Measurements from ENCODE around the gene GRP. TPM values are rescaled to one million over a fixed set of nuclear protein-coding genes. Genes with fewer than 3 reads are reported as not detected.

GRP gene
- polyA plus RNA-seq, 1 donor from 2014 or later = not detected

GRCh38 chr18:59211629-59212028 is 8.3 kb upstream of the GRP start:
- peaks cover 0 to 2% (median 0%) of the 10 kb centered on the region in 3 donors for H3K9me3 Mint-ChIP-seq
- no peak overlapping the region for H3K4me3 Mint-ChIP-seq
- no peak overlapping the region for H3K27ac Mint-ChIP-seq
- peaks cover 24% of the 10 kb centered on the region for H3K27me3 Mint-ChIP-seq
- H3K36me3 Mint-ChIP-seq = no peaks in the 10 kb centered on the region
- H3K4me1 Mint-ChIP-seq = peaks cover 0 to 1% (median 0%) of the 10 kb centered on the region in 3 donors

- Mint-ChIP-seq H3K4me3 (no peak overlapping the region), H3K27ac (no peak overlapping the region), H3K9me3 (peaks cover 0 to 2% (median 0%) of the 10 kb centered on the region in 3 donors), H3K27me3 (peaks cover 53% of the 10 kb centered on the region), H3K36me3 (peaks cover 2% of the 10 kb centered on the region), H3K4me1 (peaks cover 0 to 14% (median 4%) of the 10 kb centered on the region in 3 donors)
These were observed 1.9 kb upstream of the GRP start for GRCh38 chr18:59218018-59218417.

- H3K9me3 Mint-ChIP-seq = no peaks in the 10 kb centered on the region
- H3K27me3 Mint-ChIP-seq = peaks cover 47% of the 10 kb centered on the region
- peaks cover 2% of the 10 kb centered on the region for H3K36me3 Mint-ChIP-seq
- peaks cover 0 to 14% (median 4%) of the 10 kb centered on the region in 3 donors for H3K4me1 Mint-ChIP-seq
- H3K4me3 Mint-ChIP-seq = peak overlapping the region in 1 of 4 donors; percentile 73
- H3K27ac Mint-ChIP-seq = no peak overlapping the region
These were observed 316 bp downstream of the GRP start for GRCh38 chr18:59220164-59220783.

GRCh38 chr18:59220784-59221765 is 1.1 kb downstream of the GRP start:
- H3K9me3 Mint-ChIP-seq = no peaks in the 10 kb centered on the region
- peak overlapping the region in 2 of 4 donors; percentile 26 to 71 for H3K4me3 Mint-ChIP-seq
- H3K27me3 Mint-ChIP-seq = peaks cover 44% of the 10 kb centered on the region
- H3K36me3 Mint-ChIP-seq = peaks cover 2% of the 10 kb centered on the region
- H3K27ac Mint-ChIP-seq = no peak overlapping the region
- H3K4me1 Mint-ChIP-seq = peaks cover 0 to 14% (median 4%) of the 10 kb centered on the region in 3 donors

- Mint-ChIP-seq H3K9me3 (no peaks in the 10 kb centered on the region), H3K4me1 (peaks cover 0 to 10% (median 4%) of the 10 kb centered on the region in 3 donors), H3K36me3 (peaks cover 2% of the 10 kb centered on the region), H3K27ac (no peak overlapping the region), H3K4me3 (no peak overlapping the region), H3K27me3 (peaks cover 44% of the 10 kb centered on the region)
These were observed 2.4 kb downstream of the GRP start for GRCh38 chr18:59222341-59222740.

GRCh38 chr18:59228351-59228750 is 8.4 kb downstream of the GRP start:
- H3K27ac Mint-ChIP-seq = no peak overlapping the region
- no peaks in the 10 kb centered on the region for H3K9me3 Mint-ChIP-seq
- H3K36me3 Mint-ChIP-seq = no peaks in the 10 kb centered on the region
- peaks cover 20% of the 10 kb centered on the region for H3K27me3 Mint-ChIP-seq
- no peak overlapping the region for H3K4me3 Mint-ChIP-seq
- H3K4me1 Mint-ChIP-seq = no peaks in the 10 kb centered on the region

GRCh38 chr18:59229191-59229590 is 9.2 kb downstream of the GRP start:
- Mint-ChIP-seq H3K36me3 (no peaks in the 10 kb centered on the region), H3K27ac (no peak overlapping the region), H3K4me3 (no peak overlapping the region), H3K27me3 (peaks cover 11% of the 10 kb centered on the region), H3K9me3 (no peaks in the 10 kb centered on the region), H3K4me1 (no peaks in the 10 kb centered on the region)

- Mint-ChIP-seq H3K27ac (no peak overlapping the region), H3K4me1 (no peaks in the 10 kb centered on the region), H3K27me3 (peaks cover 11% of the 10 kb centered on the region), H3K9me3 (no peaks in the 10 kb centered on the region), H3K4me3 (no peak overlapping the region), H3K36me3 (no peaks in the 10 kb centered on the region)
These were observed 9.9 kb downstream of the GRP start for GRCh38 chr18:59229701-59230443.

GRCh38 chr18:59231114-59231513 is 11.2 kb downstream of the GRP start:
- Mint-ChIP-seq H3K4me3 (no peak overlapping the region), H3K4me1 (no peaks in the 10 kb centered on the region), H3K36me3 (no peaks in the 10 kb centered on the region), H3K27ac (no peak overlapping the region), H3K27me3 (peaks cover 18% of the 10 kb centered on the region), H3K9me3 (no peaks in the 10 kb centered on the region)

- H3K4me3 Mint-ChIP-seq = no peak overlapping the region
- peaks cover 0 to 1% (median 0%) of the 10 kb centered on the region in 3 donors for H3K9me3 Mint-ChIP-seq
- no peak overlapping the region for H3K27ac Mint-ChIP-seq
- H3K36me3 Mint-ChIP-seq = peaks cover 2% of the 10 kb centered on the region
- H3K27me3 Mint-ChIP-seq = peaks cover 23% of the 10 kb centered on the region
- H3K4me1 Mint-ChIP-seq = no peaks in the 10 kb centered on the region
These were observed 11.9 kb downstream of the GRP start for GRCh38 chr18:59231877-59232276.

GRCh38 chr18:59232309-59233016 is 12.5 kb downstream of the GRP start:
- Mint-ChIP-seq H3K4me3 (no peak overlapping the region), H3K4me1 (no peaks in the 10 kb centered on the region), H3K36me3 (peaks cover 2% of the 10 kb centered on the region), H3K27me3 (peaks cover 24% of the 10 kb centered on the region), H3K9me3 (peaks cover 0 to 1% (median 0%) of the 10 kb centered on the region in 3 donors), H3K27ac (no peak overlapping the region)

GRCh38 chr18:59233017-59233410 is 13.1 kb downstream of the GRP start:
- H3K9me3 Mint-ChIP-seq = peaks cover 0 to 1% (median 0%) of the 10 kb centered on the region in 3 donors
- H3K4me3 Mint-ChIP-seq = no peak overlapping the region
- H3K4me1 Mint-ChIP-seq = no peaks in the 10 kb centered on the region
- H3K27me3 Mint-ChIP-seq = peaks cover 24% of the 10 kb centered on the region
- H3K27ac Mint-ChIP-seq = no peak overlapping the region
- peaks cover 2% of the 10 kb centered on the region for H3K36me3 Mint-ChIP-seq

GRCh38 chr18:59238385-59238784 is 18.4 kb downstream of the GRP start:
- Mint-ChIP-seq H3K27me3 (peaks cover 22% of the 10 kb centered on the region), H3K4me1 (no peaks in the 10 kb centered on the region), H3K9me3 (peaks cover 0 to 10% (median 1%) of the 10 kb centered on the region in 3 donors), H3K27ac (no peak overlapping the region), H3K4me3 (no peak overlapping the region), H3K36me3 (peaks cover 8% of the 10 kb centered on the region)

- peaks cover 8% of the 10 kb centered on the region for H3K36me3 Mint-ChIP-seq
- H3K4me3 Mint-ChIP-seq = no peak overlapping the region
- H3K27me3 Mint-ChIP-seq = peaks cover 23% of the 10 kb centered on the region
- peaks cover 0 to 10% (median 1%) of the 10 kb centered on the region in 3 donors for H3K9me3 Mint-ChIP-seq
- no peaks in the 10 kb centered on the region for H3K4me1 Mint-ChIP-seq
- no peak overlapping the region for H3K27ac Mint-ChIP-seq
These were observed 19.7 kb downstream of the GRP start for GRCh38 chr18:59239642-59240041.

Measured in IgD-negative memory B cell (primary cell).